ENCODE measurements around the gene FBXO24.

GRCh38 chr7:100577507-100577906 is 8.6 kb upstream of the FBXO24 start:
- TF ChIP-seq, protein P1, sequence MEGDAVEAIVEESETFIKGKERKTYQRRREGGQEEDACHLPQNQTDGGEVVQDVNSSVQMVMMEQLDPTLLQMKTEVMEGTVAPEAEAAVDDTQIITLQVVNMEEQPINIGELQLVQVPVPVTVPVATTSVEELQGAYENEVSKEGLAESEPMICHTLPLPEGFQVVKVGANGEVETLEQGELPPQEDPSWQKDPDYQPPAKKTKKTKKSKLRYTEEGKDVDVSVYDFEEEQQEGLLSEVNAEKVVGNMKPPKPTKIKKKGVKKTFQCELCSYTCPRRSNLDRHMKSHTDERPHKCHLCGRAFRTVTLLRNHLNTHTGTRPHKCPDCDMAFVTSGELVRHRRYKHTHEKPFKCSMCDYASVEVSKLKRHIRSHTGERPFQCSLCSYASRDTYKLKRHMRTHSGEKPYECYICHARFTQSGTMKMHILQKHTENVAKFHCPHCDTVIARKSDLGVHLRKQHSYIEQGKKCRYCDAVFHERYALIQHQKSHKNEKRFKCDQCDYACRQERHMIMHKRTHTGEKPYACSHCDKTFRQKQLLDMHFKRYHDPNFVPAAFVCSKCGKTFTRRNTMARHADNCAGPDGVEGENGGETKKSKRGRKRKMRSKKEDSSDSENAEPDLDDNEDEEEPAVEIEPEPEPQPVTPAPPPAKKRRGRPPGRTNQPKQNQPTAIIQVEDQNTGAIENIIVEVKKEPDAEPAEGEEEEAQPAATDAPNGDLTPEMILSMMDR (IDR thresholded peaks at IDR 0.05; ENCODE audit: poor library complexity), result no peak
- TF ChIP-seq EZH2phosphoT487 (IDR thresholded peaks at IDR 0.05; ENCODE audit: low read depth, severe bottlenecking, unreplicated experiment) (no peak), EZH2 (IDR thresholded peaks at IDR 0.05; ENCODE audit: borderline replicate concordance) (no peak)

Measured in hepatocyte (in vitro differentiated cells).